Measurements from ENCODE around the gene C22orf15.

GRCh38 chr22:23789638-23790037 lies 26.8 kb downstream of the C22orf15 start:
- TF ChIP-seq, protein P1, sequence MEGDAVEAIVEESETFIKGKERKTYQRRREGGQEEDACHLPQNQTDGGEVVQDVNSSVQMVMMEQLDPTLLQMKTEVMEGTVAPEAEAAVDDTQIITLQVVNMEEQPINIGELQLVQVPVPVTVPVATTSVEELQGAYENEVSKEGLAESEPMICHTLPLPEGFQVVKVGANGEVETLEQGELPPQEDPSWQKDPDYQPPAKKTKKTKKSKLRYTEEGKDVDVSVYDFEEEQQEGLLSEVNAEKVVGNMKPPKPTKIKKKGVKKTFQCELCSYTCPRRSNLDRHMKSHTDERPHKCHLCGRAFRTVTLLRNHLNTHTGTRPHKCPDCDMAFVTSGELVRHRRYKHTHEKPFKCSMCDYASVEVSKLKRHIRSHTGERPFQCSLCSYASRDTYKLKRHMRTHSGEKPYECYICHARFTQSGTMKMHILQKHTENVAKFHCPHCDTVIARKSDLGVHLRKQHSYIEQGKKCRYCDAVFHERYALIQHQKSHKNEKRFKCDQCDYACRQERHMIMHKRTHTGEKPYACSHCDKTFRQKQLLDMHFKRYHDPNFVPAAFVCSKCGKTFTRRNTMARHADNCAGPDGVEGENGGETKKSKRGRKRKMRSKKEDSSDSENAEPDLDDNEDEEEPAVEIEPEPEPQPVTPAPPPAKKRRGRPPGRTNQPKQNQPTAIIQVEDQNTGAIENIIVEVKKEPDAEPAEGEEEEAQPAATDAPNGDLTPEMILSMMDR (conservative IDR thresholded peaks at IDR 0.05; ENCODE audit: low read length) = peak; percentile 52
- no peak for TF ChIP-seq EZH2phosphoT487 (IDR thresholded peaks at IDR 0.05; ENCODE audit: borderline replicate concordance, low read depth, low read length)
